Hepatocyte (in vitro differentiated cells): ENCODE results near the gene DHFR2.

Experiments used
- CTCF ChIP-seq: fragments of 200-600 bp; sonication (generic); IDR thresholded peaks from 2 replicates; pipeline ENCODE4 v1.5.1; 2016; ENCODE audit warnings: antibody characterized with exemption, mild to moderate bottlenecking; ENCODE audit not compliant: poor library complexity
- EZH2 ChIP-seq: fragments of 200-600 bp; sonication (generic); IDR thresholded peaks from 2 replicates; pipeline ENCODE4 v1.6.1; 2016; ENCODE audit warnings: antibody characterized with exemption, mild to moderate bottlenecking, borderline replicate concordance
- EZH2phosphoT487 ChIP-seq: fragments of 200-600 bp; sonication (generic); IDR thresholded peaks from one replicate; pipeline ENCODE4 v1.6.1; 2018; ENCODE audit warnings: antibody characterized with exemption, mild to moderate bottlenecking, low read depth, moderate library complexity; ENCODE audit not compliant: unreplicated experiment, severe bottlenecking

- no peak for TF ChIP-seq CTCF
- TF ChIP-seq EZH2, result no peak
- no peak for TF ChIP-seq EZH2phosphoT487
Measured at GRCh38 chr3:94082391-94082937, 19.7 kb upstream of the DHFR2 start.
